GM18873 (cell line): ENCODE measurements around the gene B4GALNT3.

Experiments used
- ATAC-seq: cut with Tn5 transposase; IDR thresholded peaks from one replicate; pipeline ENCODE4 v1.9.1; 2021; ENCODE audit warnings: mild to moderate bottlenecking, moderate library complexity, moderate number of reproducible peaks; ENCODE audit not compliant: unreplicated experiment, low FRiP score

The B4GALNT3 gene

GRCh38 chr12:553216-554000, 93.7 kb downstream of the B4GALNT3 start:
- ATAC-seq: no peak

GRCh38 chr12:554001-554285, 94.2 kb downstream of the B4GALNT3 start:
- ATAC-seq: no peak

GRCh38 chr12:556498-556897, 96.8 kb downstream of the B4GALNT3 start:
- ATAC-seq: no peak

GRCh38 chr12:558580-558979, 98.8 kb downstream of the B4GALNT3 start:
- ATAC-seq: no peak

- ATAC-seq: no peak
These were observed 99.6 kb downstream of the B4GALNT3 start for GRCh38 chr12:559208-559905.

GRCh38 chr12:559906-560455, 100.2 kb downstream of the B4GALNT3 start:
- ATAC-seq: no peak

- no peak for ATAC-seq
These were observed 101.1 kb downstream of the B4GALNT3 start for GRCh38 chr12:560691-561390.

GRCh38 chr12:561391-561705, 101.6 kb downstream of the B4GALNT3 start:
- ATAC-seq: no peak

GRCh38 chr12:561908-562593, 102.3 kb downstream of the B4GALNT3 start:
- ATAC-seq: no peak

- ATAC-seq: no peak
These were observed 102.9 kb downstream of the B4GALNT3 start for GRCh38 chr12:562634-563033.

- no peak for ATAC-seq
These were observed 103.6 kb downstream of the B4GALNT3 start for GRCh38 chr12:563250-563781.

- no peak for ATAC-seq
These were observed 104.1 kb downstream of the B4GALNT3 start for GRCh38 chr12:563787-564298.

GRCh38 chr12:565161-565560, 105.4 kb downstream of the B4GALNT3 start:
- ATAC-seq: no peak

- ATAC-seq: no peak
These were observed 105.9 kb downstream of the B4GALNT3 start for GRCh38 chr12:565589-566105.

GRCh38 chr12:568486-568885, 108.7 kb downstream of the B4GALNT3 start:
- no peak for ATAC-seq

- no peak for ATAC-seq
These were observed 109.4 kb downstream of the B4GALNT3 start for GRCh38 chr12:569091-569676.

- ATAC-seq: no peak
These were observed 110.2 kb downstream of the B4GALNT3 start for GRCh38 chr12:569803-570434.

- ATAC-seq: no peak
These were observed 110.7 kb downstream of the B4GALNT3 start for GRCh38 chr12:570435-570920.
